Ovary (tissue), 9 donors: Measurements from ENCODE around the gene PRDM8. TPM values are rescaled to one million over a fixed set of nuclear protein-coding genes. Genes with fewer than 3 reads are reported as not detected.

Experiments
- DNase-seq, 5 donors: peaks; one replicate each; pipeline ENCODE4 v3.0.0-alpha.2; 2019 to 2020
- H3K27ac ChIP-seq, 2 donors: fragments of 200-600 bp; one replicate each; pipeline versions ENCODE4 v1.5.1 to v1.8.0; 2019 to 2022
- H3K27me3 ChIP-seq: fragments of 200-600 bp; one replicate; pipeline ENCODE4 v1.8.0; 2022
- H3K36me3 ChIP-seq: fragments of 200-600 bp; sonication (generic); one replicate; pipeline ENCODE4 v1.5.1; 2019
- H3K4me1 ChIP-seq: one replicate; pipeline ENCODE4 v1.8.1; 2013; ENCODE audit warnings: mild to moderate bottlenecking, moderate library complexity; ENCODE audit not compliant: insufficient read depth
- H3K4me3 ChIP-seq: fragments of 200-600 bp; sonication (generic); one replicate; pipeline ENCODE4 v1.5.1; 2017
- H3K9me3 ChIP-seq, 2 donors: fragments of 200-600 bp in 1 of 2; sonication (generic) in 1 of 2; one replicate each; pipeline versions ENCODE4 v1.5.1 to v1.8.1; 2013 to 2019; ENCODE audit warnings: mild to moderate bottlenecking in 1 of 2, moderate library complexity in 1 of 2
- CTCF ChIP-seq, 3 donors: fragments of 450-650 bp in 2 of 3; fragments of 200-600 bp in 1 of 3; IDR thresholded peaks; one replicate each; pipeline versions ENCODE4 v1.5.1 to v1.8.0; 2016 to 2022; ENCODE audit warnings: antibody characterized with exemption in 3 of 3, mild to moderate bottlenecking in 1 of 3
- EP300 ChIP-seq: sonication (generic); formaldehyde crosslinking; IDR thresholded peaks from one replicate; pipeline ENCODE4 v1.6.1; 2017; ENCODE audit warnings: antibody characterized with exemption
- POLR2A ChIP-seq: fragments of 450-650 bp; IDR thresholded peaks from one replicate; pipeline ENCODE4 v1.6.1; 2017; ENCODE audit warnings: antibody characterized with exemption, mild to moderate bottlenecking, moderate library complexity
- WGBS, 3 donors: extraction: QIAGEN DNeasy Blood & Tissue Kit in 1 of 3; methylation state at CpG; one replicate each; pipeline versions ENCODE4 v1.1.5 to v1.1.7; 2013 to 2017; 5-methylcytosine and 5-hydroxymethylcytosine counted together
- intact Hi-C, 4 donors: fragments of 100-400 bp; cut with DNase I; formaldehyde crosslinking; loops; one replicate each; pipeline versions ENCODE4 v1.11.0 to v1.15.1; 2022 to 2023
- polyA plus RNA-seq, 2 donors: library from polyadenylated mRNA; stranded (reverse); fragments of 200-250 nt in 1 of 2; fragments of 350-450 nt in 1 of 2; fragmentation: Illumina TruSeq in 1 of 2; extraction: RNeasy Lipid Tissue Mini Kit (QIAGEN cat#74804) in 1 of 2; gene quantifications; one replicate each; pipeline ENCODE4 v1.2.3, GENCODE V29; 2013 to 2014
- total RNA-seq, 7 donors: library from RNA; depleted of rRNA in 2 of 7; stranded (reverse); fragments of >200 nt in 2 of 7; fragmentation: NEBNext Ultra II Directional in 3 of 7; extraction: Animal tissue kit (Norgen Biotek cat#: 25700) in 3 of 7; gene quantifications; one replicate each; pipeline versions ENCODE4 v1.1.0 to v1.2.4, GENCODE V29; 2016 to 2023
- donor health status: DM: no; HTN: no; CAD: no; lungs with moderate emphysema.
- donor health status: DM: no; HTN: no; CAD: no.
- donor health status: Bipolar disorder and iron deficiency.
- donor health status: DM: yes; HTN: yes; CAD: no.
- donor health status: DM: no; HTN: no; CAD: no.
- donor health status: DM: yes; HTN: yes; CAD: no.

PRDM8 gene
- total and polyA plus RNA-seq, 9 donors = 3.6 to 14.3 (median 6.5) TPM

GRCh38 chr4:80221161-80221560 lies 23.9 kb downstream of the PRDM8 start:
- H3K4me3 ChIP-seq = no peak overlapping the region
- intact Hi-C loops = no loop called here
- H3K9me3 ChIP-seq = no peaks in the 10 kb centered on the region
- no peaks in the 10 kb centered on the region for H3K27me3 ChIP-seq
- H3K4me1 ChIP-seq = no peaks in the 10 kb centered on the region
- no peak for DNase-seq
- TF ChIP-seq POLR2A (no peak), EP300 (no peak), CTCF (IDR thresholded peaks at IDR 0.05) (no peak)
- H3K36me3 ChIP-seq = no peaks in the 10 kb centered on the region
- no peak overlapping the region for H3K27ac ChIP-seq

DNA sequence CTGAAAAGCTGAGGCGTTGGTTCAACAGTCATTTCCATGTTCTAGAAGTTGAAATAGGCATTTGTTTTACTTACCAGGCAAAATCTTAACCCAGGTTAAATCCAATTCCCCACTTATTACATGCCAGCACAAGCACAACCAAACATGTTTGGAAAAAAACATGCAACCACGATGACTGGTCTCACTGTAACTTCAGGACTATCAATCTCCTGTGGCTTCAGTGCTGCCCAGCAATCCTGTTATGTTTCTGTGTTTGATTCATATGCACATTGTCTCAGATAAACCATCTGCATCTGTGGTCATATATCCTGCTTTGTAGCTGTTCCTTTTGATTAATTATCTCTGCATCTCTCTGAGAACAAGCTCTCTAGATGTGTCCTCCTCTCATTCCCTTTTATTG lies 28.3 kb downstream of the PRDM8 start:
- whole genome bisulfite sequencing, 3 donors = 68 to 90% (median 82%) methylated on average over 2 of the region's 2 CpGs
- no peaks in the 10 kb centered on the region for H3K27me3 ChIP-seq
- H3K9me3 ChIP-seq = no peaks in the 10 kb centered on the region
- no peak overlapping the region for H3K4me3 ChIP-seq
- no peak for DNase-seq
- no peak overlapping the region for H3K27ac ChIP-seq
- no peaks in the 10 kb centered on the region for H3K36me3 ChIP-seq
- TF ChIP-seq POLR2A (no peak), EP300 (no peak), CTCF (IDR thresholded peaks at IDR 0.05) (no peak)
- no peaks in the 10 kb centered on the region for H3K4me1 ChIP-seq
- intact Hi-C loops = no loop called here

- Histone ChIP-seq H3K27me3 (no peaks in the 10 kb centered on the region), H3K4me3 (no peak overlapping the region), H3K9me3 (no peaks in the 10 kb centered on the region), H3K27ac (no peak overlapping the region), H3K36me3 (no peaks in the 10 kb centered on the region), H3K4me1 (no peaks in the 10 kb centered on the region)
- no peak for TF ChIP-seq POLR2A
- 43 to 80% (median 44%) methylated on average over 2 of the region's 2 CpGs for WGBS, 3 donors
- no peak for DNase-seq
- intact Hi-C loops = no loop called here
Measured at GRCh38 chr4:80226094-80226493, 28.8 kb downstream of the PRDM8 start.

DNA sequence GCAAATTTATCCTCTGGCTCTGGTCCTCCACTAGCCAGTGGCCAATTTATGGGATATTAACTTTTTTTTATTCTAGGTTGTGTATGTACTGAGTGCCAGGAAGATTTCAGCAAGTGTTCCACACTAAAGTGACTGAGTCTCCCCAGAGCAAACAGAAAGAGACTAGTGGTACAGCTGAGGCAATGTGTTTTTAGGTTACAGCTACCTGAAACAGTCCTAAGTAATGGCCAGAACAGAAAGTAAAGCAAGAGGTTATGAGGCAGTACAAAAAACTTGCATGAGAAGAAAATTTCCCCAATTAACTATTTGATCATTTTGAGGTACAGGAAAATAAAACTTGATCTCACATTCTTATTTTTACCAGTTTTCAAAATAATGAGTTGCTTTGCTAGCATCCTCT lies 31.2 kb downstream of the PRDM8 start:
- Histone ChIP-seq H3K27ac (no peak overlapping the region), H3K4me3 (no peak overlapping the region), H3K27me3 (no peaks in the 10 kb centered on the region), H3K36me3 (no peaks in the 10 kb centered on the region), H3K4me1 (no peaks in the 10 kb centered on the region), H3K9me3 (no peaks in the 10 kb centered on the region)
- intact Hi-C loops = no loop called here
- no peak for TF ChIP-seq POLR2A
- TF ChIP-seq CTCF (IDR thresholded peaks at IDR 0.05) = no peak
- no peak for TF ChIP-seq EP300
- no peak for DNase-seq

DNA sequence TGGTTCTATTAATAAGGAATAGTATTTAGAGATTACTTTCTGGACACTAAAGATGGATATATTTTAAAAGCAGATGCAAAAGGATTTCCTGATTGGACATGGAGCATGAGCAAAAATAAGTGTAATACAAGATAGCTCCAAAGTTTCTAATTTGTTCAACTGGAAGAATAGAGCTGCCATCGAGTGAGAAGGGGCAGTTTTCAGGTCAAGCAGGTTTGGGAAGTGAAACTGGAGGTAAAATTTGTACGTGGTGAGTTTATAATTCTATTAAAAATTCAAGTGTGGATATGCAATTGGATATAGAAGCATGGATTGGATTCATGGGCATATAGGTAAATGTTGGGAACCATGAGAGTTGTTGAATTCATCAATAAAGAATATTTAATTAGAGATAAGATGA lies 31.8 kb downstream of the PRDM8 start:
- TF ChIP-seq CTCF (IDR thresholded peaks at IDR 0.05) (no peak), EP300 (no peak), POLR2A (no peak)
- Histone ChIP-seq H3K36me3 (no peaks in the 10 kb centered on the region), H3K9me3 (no peaks in the 10 kb centered on the region), H3K27me3 (no peaks in the 10 kb centered on the region), H3K27ac (no peak overlapping the region), H3K4me3 (no peak overlapping the region), H3K4me1 (no peaks in the 10 kb centered on the region)
- intact Hi-C loops = no loop called here
- no peak for DNase-seq
- WGBS, 3 donors = 52 to 68% (median 57%) methylated on average over 2 of the region's 2 CpGs
